Measurements from ENCODE around the gene CHRNB4.

CHRNB4 gene

DNA sequence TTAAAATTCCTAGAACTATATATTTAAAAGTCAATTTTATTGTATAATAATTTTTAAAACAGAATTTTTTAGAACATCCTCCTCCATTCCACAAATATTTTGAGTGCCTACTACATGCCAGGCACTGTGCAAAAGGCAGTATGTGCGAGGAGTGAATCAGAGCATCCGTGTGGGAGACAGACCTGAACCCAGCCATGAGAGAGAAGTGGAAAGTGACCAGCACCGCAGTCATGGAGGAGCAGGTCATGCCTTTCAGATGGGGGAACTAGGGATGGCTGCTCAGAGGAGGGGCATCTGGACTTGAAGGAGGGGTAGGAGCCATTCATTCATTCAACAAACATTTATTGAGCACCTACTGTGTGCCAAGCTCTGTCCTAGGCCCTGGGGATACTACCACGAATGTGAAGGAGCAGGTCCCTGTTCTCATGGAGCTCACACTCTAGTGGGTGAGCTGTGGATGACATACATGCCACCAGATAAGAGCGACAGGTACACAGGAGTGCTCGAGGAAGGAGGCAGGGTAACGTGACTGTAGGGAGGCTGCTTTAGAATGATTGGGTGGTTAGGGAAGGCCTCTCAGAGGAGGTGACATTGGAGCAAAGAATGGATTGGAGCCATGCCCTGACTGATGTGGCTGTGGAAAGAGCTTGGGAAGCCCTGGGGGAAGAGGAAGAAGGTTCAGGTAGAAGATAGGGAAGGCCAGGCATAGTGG is 17.1 kb downstream of the CHRNB4 start:
- no peak overlapping the region for H3K27ac Mint-ChIP-seq
- H3K36me3 Mint-ChIP-seq (ENCODE audit: low read depth) = no peaks in the 10 kb centered on the region
- H3K4me3 Mint-ChIP-seq = no peak overlapping the region
- H3K27me3 Mint-ChIP-seq (ENCODE audit: low read depth) = peaks cover 87% of the 10 kb centered on the region
- H3K9me3 Mint-ChIP-seq = no peaks in the 10 kb centered on the region
- peaks cover 5% of the 10 kb centered on the region for H3K4me1 Mint-ChIP-seq
- TF ChIP-seq, protein P1, sequence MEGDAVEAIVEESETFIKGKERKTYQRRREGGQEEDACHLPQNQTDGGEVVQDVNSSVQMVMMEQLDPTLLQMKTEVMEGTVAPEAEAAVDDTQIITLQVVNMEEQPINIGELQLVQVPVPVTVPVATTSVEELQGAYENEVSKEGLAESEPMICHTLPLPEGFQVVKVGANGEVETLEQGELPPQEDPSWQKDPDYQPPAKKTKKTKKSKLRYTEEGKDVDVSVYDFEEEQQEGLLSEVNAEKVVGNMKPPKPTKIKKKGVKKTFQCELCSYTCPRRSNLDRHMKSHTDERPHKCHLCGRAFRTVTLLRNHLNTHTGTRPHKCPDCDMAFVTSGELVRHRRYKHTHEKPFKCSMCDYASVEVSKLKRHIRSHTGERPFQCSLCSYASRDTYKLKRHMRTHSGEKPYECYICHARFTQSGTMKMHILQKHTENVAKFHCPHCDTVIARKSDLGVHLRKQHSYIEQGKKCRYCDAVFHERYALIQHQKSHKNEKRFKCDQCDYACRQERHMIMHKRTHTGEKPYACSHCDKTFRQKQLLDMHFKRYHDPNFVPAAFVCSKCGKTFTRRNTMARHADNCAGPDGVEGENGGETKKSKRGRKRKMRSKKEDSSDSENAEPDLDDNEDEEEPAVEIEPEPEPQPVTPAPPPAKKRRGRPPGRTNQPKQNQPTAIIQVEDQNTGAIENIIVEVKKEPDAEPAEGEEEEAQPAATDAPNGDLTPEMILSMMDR (IDR thresholded peaks at IDR 0.05; ENCODE audit: unreplicated experiment in 3 of 3) = no peak

DNA sequence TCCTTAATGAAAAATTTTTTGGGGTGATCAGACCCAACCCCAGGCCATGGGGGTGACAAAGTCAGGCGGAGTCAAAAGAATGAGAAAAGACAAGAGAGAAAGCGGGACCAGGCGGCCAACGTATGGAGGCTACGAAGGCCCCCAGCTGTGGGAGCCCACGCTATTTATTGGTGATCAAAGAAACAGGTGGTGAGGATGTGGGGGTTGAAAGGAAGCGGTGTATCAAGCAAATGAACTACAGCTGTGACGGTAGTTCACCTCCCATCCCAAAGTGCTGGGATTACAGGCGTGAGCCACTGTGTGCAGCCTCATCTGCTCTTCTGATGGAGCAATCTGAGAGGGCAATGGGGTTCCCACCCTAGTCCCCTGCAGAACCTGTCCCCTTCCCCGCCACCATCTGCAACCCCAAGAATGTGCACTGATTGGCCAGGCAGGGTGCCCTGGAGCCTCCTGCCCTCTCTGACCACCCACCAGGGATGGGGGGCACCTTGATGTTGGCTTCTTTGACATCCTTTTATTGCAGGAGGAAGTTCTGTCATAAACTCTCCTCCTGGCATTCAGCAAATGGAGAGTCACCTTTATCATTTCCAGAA is 19.1 kb downstream of the CHRNB4 start:
- peaks cover 77% of the 10 kb centered on the region for H3K27me3 Mint-ChIP-seq (ENCODE audit: low read depth)
- H3K27ac Mint-ChIP-seq = no peak overlapping the region
- peaks cover 11% of the 10 kb centered on the region for H3K4me1 Mint-ChIP-seq
- peak overlapping the region; percentile 65 to 74 (median 73) for H3K4me3 Mint-ChIP-seq
- H3K9me3 Mint-ChIP-seq = no peaks in the 10 kb centered on the region
- no peaks in the 10 kb centered on the region for H3K36me3 Mint-ChIP-seq (ENCODE audit: low read depth)
- TF ChIP-seq, protein P1 (IDR thresholded peaks at IDR 0.05; ENCODE audit: unreplicated experiment in 3 of 3) = no peak

DNA sequence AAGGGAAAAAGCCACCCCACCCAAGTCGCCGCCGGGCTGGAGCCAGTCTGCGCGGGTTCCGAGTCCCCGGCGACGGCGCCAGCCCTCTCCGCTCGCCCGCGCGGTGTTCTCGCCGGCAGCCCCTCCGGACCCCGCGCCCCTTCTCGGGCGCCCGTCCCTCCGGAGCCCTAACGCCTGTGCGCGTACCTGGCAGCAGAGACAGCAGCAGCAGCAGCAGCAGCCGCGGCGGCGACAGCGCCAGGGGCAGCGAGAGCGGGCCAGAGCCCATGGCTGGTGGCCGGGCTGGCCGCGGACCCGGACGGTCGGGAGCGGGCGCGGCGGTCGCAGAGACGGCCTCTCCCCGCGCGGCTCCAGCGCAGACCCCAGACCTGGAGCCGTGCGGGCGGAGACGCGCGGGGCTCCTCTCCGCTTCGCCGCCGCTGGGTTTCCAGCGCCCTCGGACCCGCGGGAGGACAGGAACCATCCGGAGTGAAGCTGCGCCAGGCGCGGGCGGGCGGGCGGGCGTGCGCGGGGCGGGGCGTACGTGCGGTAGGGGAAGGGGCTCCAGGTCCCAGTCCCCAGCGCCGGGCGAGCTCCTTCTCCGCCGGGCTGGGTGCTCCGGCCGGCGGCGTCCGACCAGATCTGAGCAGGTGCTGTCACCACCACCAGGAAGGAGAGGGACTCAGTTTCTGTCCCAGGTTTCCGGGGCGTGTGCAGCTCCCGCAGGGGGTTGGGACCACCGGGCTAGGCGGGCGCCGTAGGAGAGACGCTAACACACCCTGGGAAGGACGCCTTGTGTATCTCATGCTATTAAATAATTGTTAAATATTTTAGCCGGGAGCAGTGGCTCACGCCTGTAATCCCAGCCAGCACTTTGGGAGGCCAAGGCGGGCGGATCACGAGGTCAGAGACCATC is 20.2 kb downstream of the CHRNB4 start, which contains the start of gene CHRNA3:
Gene CHRNA3 (minus strand): TSS at position 470 of the 895 bp plus-strand sequence. CDS start 202 bp downstream, at position 268.
- H3K36me3 Mint-ChIP-seq (ENCODE audit: low read depth) = no peaks in the 10 kb centered on the region
- H3K4me3 Mint-ChIP-seq = peak within 1 kb of the TSS; percentile 76 to 81 (median 76)
- no peak within 1 kb of the TSS for H3K27ac Mint-ChIP-seq
- peaks cover 69% of the 10 kb centered on the region for H3K27me3 Mint-ChIP-seq (ENCODE audit: low read depth)
- peaks cover 11% of the 10 kb centered on the region for H3K4me1 Mint-ChIP-seq
- no peaks in the 10 kb centered on the region for H3K9me3 Mint-ChIP-seq
- TF ChIP-seq, protein P1 (IDR thresholded peaks at IDR 0.05; ENCODE audit: unreplicated experiment in 3 of 3) = no peak

DNA sequence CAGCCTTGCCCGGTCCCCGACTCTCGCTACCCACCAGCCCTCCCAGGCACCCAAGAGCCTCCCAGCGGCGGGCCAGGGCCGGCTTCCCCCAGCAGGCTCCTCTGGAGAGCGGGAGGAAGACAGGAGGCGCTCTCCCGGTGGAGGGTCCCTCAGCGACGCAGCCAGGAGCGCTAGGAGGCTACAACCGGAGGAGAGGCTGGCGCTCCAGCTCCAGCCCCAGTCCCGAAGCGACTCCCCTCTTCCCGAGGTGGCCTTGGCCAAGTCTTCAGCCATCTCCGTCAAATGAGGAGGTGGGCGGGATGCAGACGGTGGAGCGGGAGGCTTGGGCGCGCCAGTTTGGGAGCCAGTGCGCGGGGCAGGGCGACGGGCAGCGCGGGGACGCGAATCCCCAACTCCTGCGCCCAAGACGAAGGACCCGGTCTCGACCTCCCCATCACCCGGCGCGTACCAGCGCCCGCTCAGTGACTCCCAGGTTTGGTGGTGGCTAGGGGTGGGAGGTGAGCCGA is 20.9 kb downstream of the CHRNB4 start:
- Mint-ChIP-seq H3K36me3 (ENCODE audit: low read depth) (no peaks in the 10 kb centered on the region), H3K4me1 (peaks cover 11% of the 10 kb centered on the region), H3K9me3 (no peaks in the 10 kb centered on the region), H3K27me3 (ENCODE audit: low read depth) (peaks cover 71% of the 10 kb centered on the region), H3K27ac (no peak overlapping the region), H3K4me3 (peak overlapping the region; percentile 76 to 81 (median 76))
- TF ChIP-seq, protein P1 (IDR thresholded peaks at IDR 0.05; ENCODE audit: unreplicated experiment in 3 of 3) = peak; percentile 28 to 52 (median 33)

DNA sequence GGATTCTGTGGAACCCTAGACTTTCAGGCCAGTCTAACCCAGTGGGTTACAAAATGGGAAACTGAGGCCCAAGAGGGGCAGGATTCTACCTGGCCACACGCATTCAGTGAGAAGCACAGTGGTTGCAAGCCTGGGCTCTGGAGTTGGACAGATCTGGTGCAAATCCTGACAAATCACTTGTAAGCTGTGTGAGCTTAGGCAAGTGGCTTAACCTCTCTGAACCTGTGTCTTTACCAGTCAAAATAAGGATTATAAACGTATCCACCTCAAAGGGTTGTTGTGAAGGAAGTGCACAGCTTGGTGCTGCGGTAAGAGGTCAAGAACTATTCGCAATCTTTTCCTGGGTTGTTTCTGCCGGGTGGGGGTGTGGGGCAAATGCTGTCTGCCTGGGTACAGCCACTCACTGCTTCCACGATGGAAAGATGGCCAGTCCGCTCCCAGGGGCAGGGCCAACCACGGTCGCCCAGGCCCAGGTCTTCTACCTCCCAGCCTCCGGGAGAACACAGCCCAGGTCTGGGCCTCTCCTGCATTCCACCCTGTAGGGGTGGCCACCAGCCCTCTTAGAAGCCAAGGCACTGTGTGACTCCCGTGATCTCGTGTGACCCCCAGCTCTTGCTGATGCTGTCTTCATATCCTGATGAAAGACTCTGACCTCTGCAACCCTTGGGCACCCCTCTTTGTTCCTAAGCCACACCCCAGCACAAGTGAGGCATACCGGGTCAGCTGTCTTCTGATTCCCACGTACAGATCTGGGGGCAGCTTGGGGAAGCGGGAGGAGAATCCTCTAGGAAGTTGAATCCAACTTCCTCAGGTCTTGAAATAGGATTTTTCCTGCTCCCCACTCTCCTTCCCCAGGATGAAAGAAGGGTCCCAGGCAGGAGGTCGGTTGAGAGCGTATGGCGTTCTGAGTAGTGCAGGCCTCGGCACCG is 21.7 kb downstream of the CHRNB4 start:
- TF ChIP-seq, protein P1 (IDR thresholded peaks at IDR 0.05; ENCODE audit: unreplicated experiment in 3 of 3) = no peak
- Mint-ChIP-seq H3K27me3 (ENCODE audit: low read depth) (peaks cover 69% of the 10 kb centered on the region), H3K27ac (no peak overlapping the region), H3K4me3 (peak overlapping the region; percentile 76 to 81 (median 80)), H3K9me3 (no peaks in the 10 kb centered on the region), H3K36me3 (ENCODE audit: low read depth) (no peaks in the 10 kb centered on the region), H3K4me1 (peaks cover 11% of the 10 kb centered on the region)

Measured in nephron (organoid).